ENCODE results near the gene TEKT1. TPM values are rescaled to one million over a fixed set of nuclear protein-coding genes. Genes with fewer than 3 reads are reported as not detected.

TEKT1 gene
- total RNA-seq, 1 donor from 2014 or later = not detected

- Histone ChIP-seq H3K4me3 (ENCODE audit: low read depth, low read length) (no peak overlapping the region), H3K36me3 (ENCODE audit: control insufficient read depth, insufficient read depth, low read length) (no peaks in the 10 kb centered on the region), H3K27me3 (ENCODE audit: control insufficient read depth, insufficient read depth, low read length) (peaks cover 3% of the 10 kb centered on the region)
- no peak for FAIRE-seq
- TF ChIP-seq CTCF (IDR thresholded peaks at IDR 0.05; ENCODE audit: insufficient read depth, low read length, severe bottlenecking) = no peak
- no peak for DNase-seq (ENCODE audit: low read depth)
These were observed 37.6 kb downstream of the TEKT1 start for GRCh38 chr17:6793748-6794493.

- TF ChIP-seq CTCF (IDR thresholded peaks at IDR 0.05; ENCODE audit: insufficient read depth, low read length, severe bottlenecking) = no peak
- Histone ChIP-seq H3K4me3 (ENCODE audit: low read depth, low read length) (no peak overlapping the region), H3K27me3 (ENCODE audit: control insufficient read depth, insufficient read depth, low read length) (peaks cover 1% of the 10 kb centered on the region), H3K36me3 (ENCODE audit: control insufficient read depth, insufficient read depth, low read length) (no peaks in the 10 kb centered on the region)
- DNase-seq (ENCODE audit: low read depth) = peak; percentile 73
- FAIRE-seq = no peak
These were observed 42.4 kb downstream of the TEKT1 start for GRCh38 chr17:6789146-6789545.

GRCh38 chr17:6787081-6787693 lies 44.3 kb downstream of the TEKT1 start:
- FAIRE-seq = peak; percentile 43
- peak; percentile 74 for DNase-seq (ENCODE audit: low read depth)
- no peak for TF ChIP-seq CTCF (IDR thresholded peaks at IDR 0.05; ENCODE audit: insufficient read depth, low read length, severe bottlenecking)
- Histone ChIP-seq H3K36me3 (ENCODE audit: control insufficient read depth, insufficient read depth, low read length) (no peaks in the 10 kb centered on the region), H3K4me3 (ENCODE audit: low read depth, low read length) (no peak overlapping the region), H3K27me3 (ENCODE audit: control insufficient read depth, insufficient read depth, low read length) (peaks cover 1% of the 10 kb centered on the region)

GRCh38 chr17:6786618-6787017 lies 44.9 kb downstream of the TEKT1 start:
- DNase-seq (ENCODE audit: low read depth) (peak; percentile 88), FAIRE-seq (peak; percentile 84)
- Histone ChIP-seq H3K36me3 (ENCODE audit: control insufficient read depth, insufficient read depth, low read length) (no peaks in the 10 kb centered on the region), H3K4me3 (ENCODE audit: low read depth, low read length) (no peak overlapping the region), H3K27me3 (ENCODE audit: control insufficient read depth, insufficient read depth, low read length) (peaks cover 1% of the 10 kb centered on the region)
- no peak for TF ChIP-seq CTCF (IDR thresholded peaks at IDR 0.05; ENCODE audit: insufficient read depth, low read length, severe bottlenecking)

GRCh38 chr17:6782244-6782643 lies 49.3 kb downstream of the TEKT1 start:
- H3K4me3 ChIP-seq (ENCODE audit: low read depth, low read length) = no peak overlapping the region
- H3K27me3 ChIP-seq (ENCODE audit: control insufficient read depth, insufficient read depth, low read length) = peaks cover 1% of the 10 kb centered on the region
- TF ChIP-seq CTCF (IDR thresholded peaks at IDR 0.05; ENCODE audit: insufficient read depth, low read length, severe bottlenecking) = no peak
- DNase-seq (ENCODE audit: low read depth) (no peak), FAIRE-seq (no peak)
- H3K36me3 ChIP-seq (ENCODE audit: control insufficient read depth, insufficient read depth, low read length) = no peaks in the 10 kb centered on the region

All from bronchial epithelial cell (primary cell).